Mesenchymal stem cell (in vitro differentiated cells and primary cell): ENCODE results near the gene ZMPSTE24.

Source experiments
- DNase-seq: peaks from one replicate; pipeline ENCODE4 v3.0.0-alpha.2; 2013
- H2AFZ ChIP-seq: one replicate; pipeline ENCODE4 v1.6.1; 2013; ENCODE audit warnings: low read depth, mild to moderate bottlenecking, control low read depth, inconsistent platforms, low read length, moderate library complexity
- H2AK5ac ChIP-seq: 2 replicates; pipeline ENCODE4 v1.6.1; 2013; ENCODE audit warnings: low read length, moderate library complexity, mild to moderate bottlenecking, inconsistent platforms; ENCODE audit not compliant: severe bottlenecking
- H2BK120ac ChIP-seq: one replicate; pipeline ENCODE4 v1.6.1; 2013; ENCODE audit warnings: low read depth, mild to moderate bottlenecking, inconsistent platforms, low read length, moderate library complexity
- H2BK12ac ChIP-seq, 2 experiments: one replicate each; pipeline ENCODE4 v1.6.1; 2013; ENCODE audit warnings: inconsistent platforms in 2 of 2, low read length in 2 of 2, mild to moderate bottlenecking in 2 of 2, moderate library complexity in 2 of 2, control low read depth in 1 of 2
- H2BK15ac ChIP-seq: one replicate; pipeline ENCODE4 v1.6.1; 2013; ENCODE audit warnings: mild to moderate bottlenecking, low read depth, inconsistent platforms; ENCODE audit not compliant: poor library complexity, severe bottlenecking
- H2BK5ac ChIP-seq: 2 replicates; pipeline ENCODE4 v1.6.1; 2013; ENCODE audit warnings: low read depth, mild to moderate bottlenecking, low read length, control low read depth, inconsistent platforms; ENCODE audit not compliant: poor library complexity, severe bottlenecking
- H3K14ac ChIP-seq, 2 experiments: one replicate each; pipeline ENCODE4 v1.6.1; 2013; ENCODE audit warnings: inconsistent platforms in 2 of 2, low read length in 2 of 2, control low read depth in 1 of 2, mild to moderate bottlenecking in 1 of 2, moderate library complexity in 1 of 2
- H3K18ac ChIP-seq, 2 experiments: one replicate each; pipeline ENCODE4 v1.6.1; 2013; ENCODE audit warnings: inconsistent platforms in 2 of 2, low read length in 2 of 2, control low read depth in 1 of 2, low read depth in 1 of 2, mild to moderate bottlenecking in 1 of 2
- H3K23ac ChIP-seq, 2 experiments: one replicate each; pipeline ENCODE4 v1.6.1; 2013; ENCODE audit warnings: inconsistent platforms in 2 of 2, low read length in 2 of 2, mild to moderate bottlenecking in 2 of 2, moderate library complexity in 2 of 2, control low read depth in 1 of 2
- H3K27ac ChIP-seq: 2 replicates; pipeline ENCODE4 v1.5.1; 2013; ENCODE audit warnings: mild to moderate bottlenecking, moderate library complexity, low read length, control low read depth, inconsistent platforms; ENCODE audit not compliant: poor library complexity, severe bottlenecking
- H3K27me3 ChIP-seq, 2 experiments: 2 replicates each; pipeline versions ENCODE4 v1.6.1 to v1.7.0; 2013; ENCODE audit warnings: low read length in 2 of 2, mild to moderate bottlenecking in 2 of 2, moderate library complexity in 2 of 2, control low read depth in 1 of 2, inconsistent platforms in 1 of 2; ENCODE audit not compliant: control insufficient read depth in 1 of 2, insufficient read depth in 1 of 2
- H3K36me3 ChIP-seq, 2 experiments: 2 replicates each; pipeline versions ENCODE4 v1.6.1 to v1.7.0; 2013; ENCODE audit warnings: low read length in 2 of 2, control low read depth in 1 of 2, inconsistent platforms in 1 of 2, low read depth in 1 of 2, mild to moderate bottlenecking in 1 of 2; ENCODE audit not compliant: insufficient read depth in 2 of 2, control insufficient read depth in 1 of 2
- H3K4ac ChIP-seq, 2 experiments: one replicate each; pipeline ENCODE4 v1.6.1; 2013; ENCODE audit warnings: inconsistent platforms in 2 of 2, low read length in 2 of 2, mild to moderate bottlenecking in 2 of 2, moderate library complexity in 2 of 2, control low read depth in 1 of 2, low read depth in 1 of 2
- H3K4me1 ChIP-seq: 2 replicates; pipeline ENCODE4 v1.6.1; 2013; ENCODE audit warnings: low read depth, low read length, control low read depth; ENCODE audit not compliant: control insufficient read depth, insufficient read depth
- H3K4me2 ChIP-seq: 2 replicates; pipeline ENCODE4 v1.6.1; 2013; ENCODE audit warnings: low read length, mild to moderate bottlenecking, inconsistent platforms; ENCODE audit not compliant: poor library complexity, severe bottlenecking
- H3K4me3 ChIP-seq, 2 experiments: 2 replicates each; pipeline versions ENCODE4 v1.5.1 to v1.7.0; 2013; ENCODE audit warnings: low read length in 2 of 2, mild to moderate bottlenecking in 2 of 2, control low read depth in 1 of 2, low read depth in 1 of 2; ENCODE audit not compliant: insufficient read depth in 1 of 2
- H3K79me1 ChIP-seq: replicated peaks from 2 replicates; pipeline ENCODE4 v1.6.1; 2013; ENCODE audit warnings: mild to moderate bottlenecking, control low read depth, low read length, inconsistent platforms; ENCODE audit not compliant: poor library complexity, severe bottlenecking
- H3K9ac ChIP-seq: 2 replicates; pipeline ENCODE4 v1.7.0; 2013; ENCODE audit warnings: mild to moderate bottlenecking, low read length, moderate library complexity
- H3K9me3 ChIP-seq: 2 replicates; pipeline ENCODE4 v1.7.0; 2013; ENCODE audit warnings: mild to moderate bottlenecking, low read length; ENCODE audit not compliant: control insufficient read depth
- H4K8ac ChIP-seq: one replicate; pipeline ENCODE4 v1.6.1; 2013; ENCODE audit warnings: inconsistent platforms, mild to moderate bottlenecking, low read length, moderate library complexity
- H4K91ac ChIP-seq: one replicate; pipeline ENCODE4 v1.6.1; 2013; ENCODE audit warnings: mild to moderate bottlenecking, low read length, inconsistent platforms
- WGBS: methylation state at CpG from one replicate; pipeline ENCODE4 v1.1.7; 2013; ENCODE audit warnings: mixed read lengths; 5-methylcytosine and 5-hydroxymethylcytosine counted together

The ZMPSTE24 gene

GRCh38 chr1:40239626-40240025, 18.4 kb upstream of the ZMPSTE24 start:
- Histone ChIP-seq H3K79me1 (peaks cover 5% of the 10 kb centered on the region), H3K4me3 (no peak overlapping the region), H2AK5ac (no peak overlapping the region), H2BK120ac (no peak overlapping the region), H2BK5ac (no peak overlapping the region), H3K9ac (no peak overlapping the region), H3K27ac (no peak overlapping the region), H3K9me3 (no peaks in the 10 kb centered on the region), H2BK12ac (no peak overlapping the region), H3K18ac (no peak overlapping the region), H3K27me3 (no peaks in the 10 kb centered on the region), H4K91ac (no peak overlapping the region), H3K14ac (no peak overlapping the region), H3K4ac (no peak overlapping the region), H3K36me3 (peaks cover 3 to 52% of the 10 kb centered on the region in 2 experiments), H3K4me2 (no peak overlapping the region), H2BK15ac (no peak overlapping the region), H3K23ac (no peak overlapping the region), H3K4me1 (peaks cover 2% of the 10 kb centered on the region), H2AFZ (no peak overlapping the region), H4K8ac (no peak overlapping the region)
- WGBS = 100% methylated on average over 1 of the region's 1 CpG
- no peak for DNase-seq

GRCh38 chr1:40240390-40240789, 17.6 kb upstream of the ZMPSTE24 start:
- Histone ChIP-seq H2AK5ac (no peak overlapping the region), H3K4me2 (no peak overlapping the region), H4K91ac (no peak overlapping the region), H3K4ac (no peak overlapping the region), H2AFZ (no peak overlapping the region), H3K4me1 (peaks cover 2% of the 10 kb centered on the region), H2BK15ac (no peak overlapping the region), H3K4me3 (no peak overlapping the region), H2BK120ac (no peak overlapping the region), H3K18ac (no peak overlapping the region), H3K23ac (no peak overlapping the region), H4K8ac (no peak overlapping the region), H3K14ac (no peak overlapping the region), H2BK12ac (no peak overlapping the region), H3K9me3 (no peaks in the 10 kb centered on the region), H3K36me3 (peaks cover 3 to 46% of the 10 kb centered on the region in 2 experiments), H3K27ac (no peak overlapping the region), H3K79me1 (peaks cover 5% of the 10 kb centered on the region), H3K9ac (no peak overlapping the region), H3K27me3 (no peaks in the 10 kb centered on the region), H2BK5ac (no peak overlapping the region)
- no peak for DNase-seq
- 95% methylated on average over 2 of the region's 2 CpGs for WGBS

- WGBS = 77% methylated on average over 1 of the region's 1 CpG
- peaks cover 2% of the 10 kb centered on the region for H3K4me1 ChIP-seq
- H4K91ac ChIP-seq = no peak overlapping the region
Measured at GRCh38 chr1:40241362-40241761, 16.7 kb upstream of the ZMPSTE24 start.

GRCh38 chr1:40243351-40243750, 14.7 kb upstream of the ZMPSTE24 start:
- Histone ChIP-seq H3K27me3 (no peaks in the 10 kb centered on the region), H3K4me3 (no peak overlapping the region), H3K14ac (no peak overlapping the region), H4K91ac (no peak overlapping the region), H3K27ac (no peak overlapping the region), H4K8ac (no peak overlapping the region), H3K9me3 (no peaks in the 10 kb centered on the region), H3K4me1 (peaks cover 2% of the 10 kb centered on the region), H3K18ac (no peak overlapping the region), H2BK5ac (no peak overlapping the region), H2BK12ac (no peak overlapping the region), H3K9ac (no peak overlapping the region), H2BK120ac (no peak overlapping the region), H2AK5ac (no peak overlapping the region), H2BK15ac (no peak overlapping the region), H3K4ac (no peak overlapping the region), H3K79me1 (peaks cover 3% of the 10 kb centered on the region), H2AFZ (no peak overlapping the region), H3K4me2 (no peak overlapping the region), H3K23ac (no peak overlapping the region), H3K36me3 (peaks cover 3 to 17% of the 10 kb centered on the region in 2 experiments)
- DNase-seq = no peak
- no CpG with 5 or more reads among the region's 2 CpGs for WGBS

More at GRCh38 chr1:40241362-40241761, 16.7 kb upstream of the ZMPSTE24 start:
- H3K9me3 ChIP-seq = no peaks in the 10 kb centered on the region
- H2AK5ac ChIP-seq = peak overlapping the region; percentile 9
- no peak overlapping the region for H3K23ac ChIP-seq
- H3K27me3 ChIP-seq = no peaks in the 10 kb centered on the region
- no peak overlapping the region for H4K8ac ChIP-seq
- H3K79me1 ChIP-seq = peaks cover 5% of the 10 kb centered on the region
- peak overlapping the region in 1 of 2 experiments; percentile 61 for H2BK12ac ChIP-seq
- peak overlapping the region; percentile 9 for H3K9ac ChIP-seq
- DNase-seq = no peak
- peak overlapping the region in 1 of 2 experiments; percentile 16 for H3K4me3 ChIP-seq
- H3K36me3 ChIP-seq = peaks cover 3 to 36% of the 10 kb centered on the region in 2 experiments
- no peak overlapping the region for H2BK15ac ChIP-seq
- peak overlapping the region; percentile 91 for H3K27ac ChIP-seq
- H3K4me2 ChIP-seq = no peak overlapping the region
- no peak overlapping the region for H2BK5ac ChIP-seq
- no peak overlapping the region for H3K14ac ChIP-seq
- no peak overlapping the region for H2BK120ac ChIP-seq
- H3K18ac ChIP-seq = peak overlapping the region in 1 of 2 experiments; percentile 23
- no peak overlapping the region for H3K4ac ChIP-seq
- H2AFZ ChIP-seq = no peak overlapping the region
